H1 (cell line): Measurements from ENCODE around the gene INSYN1. TPM values are rescaled to one million over a fixed set of nuclear protein-coding genes. Genes with fewer than 3 reads are reported as not detected.

Experiments used
- ATF3 ChIP-seq: IDR thresholded peaks from 2 replicates; pipeline ENCODE4 v1.6.1; 2011; ENCODE audit warnings: low read depth, mild to moderate bottlenecking, low read length; ENCODE audit not compliant: insufficient read depth
- BACH1 ChIP-seq: IDR thresholded peaks from 2 replicates; pipeline ENCODE4 v1.6.1; 2012; ENCODE audit warnings: low read length, improper control_type of control experiment
- EGR1 ChIP-seq: IDR thresholded peaks from 2 replicates; pipeline ENCODE4 v1.6.1; 2011; ENCODE audit warnings: low read depth, low read length, borderline replicate concordance
- POU5F1 ChIP-seq: IDR thresholded peaks from 2 replicates; pipeline ENCODE4 v1.6.1; 2011; ENCODE audit warnings: low read depth, mild to moderate bottlenecking, low read length, moderate library complexity
- ZNF274 ChIP-seq: IDR thresholded peaks from 2 replicates; pipeline ENCODE4 v1.7.0; 2012; ENCODE audit warnings: low read length, borderline replicate concordance; ENCODE audit errors: extremely low read depth
- polyA plus RNA-seq, 7 experiments: library from polyadenylated mRNA; depleted of rRNA in 3 of 7; stranded (reverse) in 5 of 7; unstranded in 2 of 7; fragments of >200 nt in 5 of 7; fragments of 200-250 nt in 2 of 7; gene quantifications; 1 replicate in 5 of 7; 2 replicates in 1 of 7; 4 replicates in 1 of 7; pipeline versions ENCODE4 v1.2.1 to v1.2.3, GENCODE V29; 2011 to 2013; ENCODE audit warnings: missing spikeins in 2 of 7, mixed read lengths in 2 of 7
- total RNA-seq: library from RNA; stranded (reverse); fragmentation: NEBNext Ultra II Directional; extraction: Animal tissue kit (Norgen Biotek cat#: 25700); gene quantifications from 2 replicates; pipeline ENCODE4 v1.2.1, GENCODE V29; 2021

The INSYN1 gene
- total and polyA plus RNA-seq, 2 of the 8 experiments (the other 6 are each of a cell fraction or from before 2014, with no cell fraction given) = 7.2 to 10.2 TPM

GRCh38 chr15:73709686-73710085, 43.5 kb downstream of the INSYN1 start (continued):
- TF ChIP-seq EGR1 = no peak
- no peak for TF ChIP-seq ZNF274
- TF ChIP-seq POU5F1 = no peak
- no peak for TF ChIP-seq ATF3
- no peak for TF ChIP-seq BACH1
